DMS53 treated with DMSO at 0.1 percent for 48 hours (cell line): ENCODE data around the gene WASHC2C.
"Not testable (repeated sequence)": the region's sequence is repeated elsewhere in the genome, so short reads cannot be mapped to it uniquely, and the experiment has no call there.

Source experiments
- DNase-seq: peaks from one replicate; lab custom pipeline; 2025; ENCODE audit not compliant: unreplicated experiment; lab: John Stamatoyannopoulos, UW

The WASHC2C gene

DNA sequence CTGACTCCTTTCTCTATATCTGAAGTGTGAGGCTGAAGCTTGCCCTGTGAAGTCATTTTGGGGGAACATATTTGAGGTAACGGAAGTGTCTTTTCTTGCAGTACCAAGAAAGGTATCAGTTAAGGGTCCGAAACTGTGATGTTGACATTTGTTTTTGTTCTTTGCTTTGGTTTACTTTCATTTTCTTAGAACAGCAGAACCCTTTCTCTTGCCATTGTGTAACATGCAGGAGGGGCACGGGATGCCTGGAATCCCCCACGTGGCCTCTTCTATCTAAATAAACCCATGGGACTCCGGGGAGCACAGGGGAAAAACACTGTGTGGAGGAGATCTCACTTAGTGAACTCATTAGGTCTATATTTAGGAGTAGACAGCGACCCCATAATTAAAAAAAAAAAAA, 34.6 kb downstream of the WASHC2C start:
- DNase-seq = not testable (repeated sequence)

DNA sequence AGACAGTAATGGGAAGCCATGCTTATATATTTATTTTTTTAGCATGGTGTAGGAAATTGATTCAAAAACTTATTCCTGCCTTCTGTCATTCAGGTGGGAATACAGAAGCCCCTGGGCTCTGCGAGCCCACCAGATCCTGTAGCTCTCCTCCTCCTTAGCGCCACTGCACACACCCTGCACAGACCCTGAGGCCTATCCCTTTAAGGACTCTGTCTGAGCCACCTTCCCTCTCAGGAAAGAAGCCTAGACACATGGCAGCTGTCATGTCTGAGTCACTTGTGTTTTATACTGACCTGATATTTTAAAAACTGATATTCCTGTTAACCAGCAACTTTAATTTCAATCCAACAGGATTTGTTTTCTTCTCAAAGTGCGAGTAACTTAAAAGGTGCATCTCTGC, 36.0 kb downstream of the WASHC2C start:
- DNase-seq = not testable (repeated sequence)

DNA sequence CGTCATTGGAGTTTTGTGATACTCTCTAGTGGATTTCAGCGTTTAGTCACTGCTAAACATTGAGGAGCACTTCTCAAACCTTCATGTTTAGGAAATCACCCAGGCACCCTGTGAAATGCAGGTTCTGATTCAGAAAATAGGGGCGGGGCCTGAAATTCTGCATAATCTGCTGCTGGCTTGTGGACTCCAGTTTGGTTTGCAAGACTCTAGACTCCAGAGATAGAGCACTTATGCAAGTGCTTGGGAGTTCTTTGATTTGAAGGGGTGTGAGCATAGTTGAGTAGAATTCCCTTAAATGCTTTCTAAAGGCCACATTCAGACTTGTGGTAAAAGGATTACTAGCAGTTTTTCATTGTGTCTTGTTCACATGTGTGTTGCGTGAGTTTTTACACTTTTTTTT, 41.3 kb downstream of the WASHC2C start:
- not testable (repeated sequence) for DNase-seq

DNA sequence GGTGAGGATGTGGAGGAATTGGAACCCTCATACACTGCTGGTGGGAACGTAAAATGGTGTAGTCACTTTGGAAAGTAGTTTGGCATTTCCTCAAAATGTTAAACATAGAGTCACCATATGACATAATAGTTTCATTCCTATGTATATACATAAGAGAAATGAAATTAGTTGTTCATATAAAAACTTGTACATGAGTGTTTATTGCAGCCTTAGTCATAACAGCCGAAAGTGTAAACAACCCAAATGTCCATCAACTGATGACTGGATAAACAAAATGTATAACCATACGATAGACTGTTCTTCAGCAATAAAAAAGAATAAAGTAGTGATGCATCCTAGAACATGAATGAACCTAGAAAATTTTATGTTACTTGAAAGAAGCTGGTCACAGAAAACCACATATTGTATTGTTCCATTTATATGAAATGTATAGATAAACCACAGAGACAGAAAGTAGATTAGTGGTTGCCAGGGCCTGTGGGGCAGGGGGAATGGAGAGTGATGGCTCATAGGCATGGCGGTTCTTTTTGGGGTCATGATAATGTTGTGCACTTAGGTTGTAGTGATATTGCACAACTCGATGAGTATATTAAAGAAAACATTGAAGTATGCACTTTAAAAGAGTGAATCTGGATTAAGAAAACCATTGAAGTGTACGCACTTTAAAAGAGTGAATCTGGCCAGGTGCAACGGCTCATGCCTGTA, 44.8 kb downstream of the WASHC2C start:
- DNase-seq = not testable (repeated sequence)

DNA sequence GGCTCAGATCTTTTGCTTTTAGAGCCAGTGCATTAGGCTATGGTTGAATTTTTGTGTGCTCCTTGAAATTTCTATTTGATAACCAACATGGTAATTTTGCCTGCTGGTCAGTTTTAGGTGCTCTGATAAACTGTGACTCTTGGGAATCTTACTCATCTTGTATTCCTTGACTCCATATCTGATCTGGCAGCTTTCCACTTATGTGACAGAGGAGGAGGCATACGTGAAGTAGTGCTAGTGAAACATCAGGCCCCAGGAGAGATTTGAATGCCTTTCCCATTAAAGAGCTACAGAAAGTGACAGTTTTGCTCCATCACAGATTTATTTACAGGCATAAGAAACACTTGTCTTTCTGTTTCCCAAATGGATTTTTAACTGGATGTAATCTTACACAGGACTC, 59.2 kb downstream of the WASHC2C start:
- DNase-seq = not testable (repeated sequence)

DNA sequence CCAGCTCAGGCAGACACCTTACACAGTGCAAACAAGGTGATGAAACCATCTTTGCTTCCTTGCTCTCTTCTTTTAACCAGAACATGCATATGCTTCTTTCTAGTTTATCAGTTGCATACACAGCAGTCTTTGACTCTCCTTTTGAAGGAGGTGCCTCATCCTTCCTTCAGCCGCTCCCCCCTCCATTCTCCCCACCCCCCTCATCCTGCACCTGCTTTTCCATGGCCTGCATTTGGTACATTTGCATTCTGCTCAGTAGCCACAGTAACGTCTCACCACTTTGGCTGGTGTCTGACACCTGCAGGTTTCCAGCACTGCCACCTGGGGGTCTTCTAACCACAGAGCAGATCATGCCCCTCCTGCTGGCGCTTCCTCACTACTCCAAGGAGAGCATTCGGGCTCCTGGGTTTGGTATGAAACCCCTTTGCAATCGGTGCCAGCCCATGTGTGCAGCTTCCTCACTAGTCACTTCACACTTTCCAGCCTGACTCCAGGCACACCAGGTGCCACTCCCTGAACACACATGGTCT, 60.2 kb downstream of the WASHC2C start:
- not testable (repeated sequence) for DNase-seq

DNA sequence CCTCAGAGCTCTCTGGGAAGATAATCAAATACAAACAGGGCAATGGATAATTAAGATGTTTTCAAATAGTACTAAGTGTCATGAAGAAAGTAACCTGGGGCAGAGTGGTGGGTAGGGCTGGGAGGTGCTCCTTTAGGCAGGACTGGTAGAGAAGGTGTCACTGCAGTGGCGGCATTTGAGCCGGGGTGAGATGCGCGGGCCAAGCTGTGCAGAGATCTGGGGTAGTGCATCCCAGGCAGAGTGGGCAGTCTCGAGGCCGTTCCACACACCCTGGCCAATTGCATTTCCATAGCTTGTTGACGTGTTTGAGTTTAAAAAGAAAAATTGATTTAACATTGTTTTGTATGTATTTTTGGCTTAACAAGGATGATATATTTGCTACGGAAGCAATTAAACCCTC, 62.9 kb downstream of the WASHC2C start:
- DNase-seq = not testable (repeated sequence)

DNA sequence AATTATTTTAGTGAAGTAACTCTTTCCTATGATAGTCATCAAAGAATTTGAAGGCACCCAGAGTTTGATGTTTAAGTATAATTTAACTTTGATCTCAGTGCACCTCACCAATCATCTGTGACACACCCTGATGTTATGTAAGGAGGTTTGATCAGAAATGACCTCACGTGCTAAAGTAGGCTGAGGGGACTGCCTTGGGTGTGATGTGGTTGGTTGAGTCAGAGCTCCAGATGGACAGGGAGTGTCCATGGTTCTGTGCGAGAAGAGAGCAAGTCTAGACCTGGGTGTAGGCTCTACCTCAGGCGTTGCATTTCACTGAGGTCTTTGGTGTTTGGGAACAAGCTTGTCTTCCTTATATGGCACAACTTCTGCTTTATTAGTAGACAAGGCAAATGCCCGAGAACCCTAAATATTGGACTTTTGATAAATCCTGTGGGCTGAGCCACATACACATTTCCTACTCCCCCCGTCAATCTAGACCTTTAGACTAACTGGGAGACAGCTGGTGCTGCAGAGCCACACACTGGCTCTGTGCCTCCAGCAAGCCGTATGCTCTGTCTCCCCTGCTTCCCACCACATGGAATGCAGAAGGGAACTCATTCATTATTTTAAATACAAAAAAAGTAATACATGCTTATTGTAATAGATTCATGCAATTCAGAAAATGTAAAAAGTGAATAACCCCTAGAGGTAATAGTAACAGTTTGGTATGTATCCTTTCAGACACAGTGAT, 63.8 kb downstream of the WASHC2C start:
- not testable (repeated sequence) for DNase-seq

DNA sequence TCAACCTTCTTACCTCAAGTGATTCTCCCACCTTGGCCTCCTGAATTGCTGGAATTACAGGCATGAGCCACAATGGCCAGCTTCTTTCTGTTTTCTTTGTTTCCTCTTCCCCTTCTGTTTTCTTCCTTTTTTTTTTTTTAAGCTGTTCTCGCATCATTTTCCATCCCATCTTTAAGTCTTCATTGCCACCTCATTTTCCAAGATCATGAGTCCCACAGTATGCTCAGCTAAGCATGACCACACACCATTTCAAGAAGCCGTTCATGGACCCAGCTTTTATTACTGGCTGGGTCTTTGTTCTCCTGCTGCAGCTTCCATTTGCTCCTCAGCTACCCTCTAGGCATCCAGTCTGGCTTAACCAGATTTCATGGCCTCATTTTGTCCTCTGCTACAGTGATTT, 67.7 kb downstream of the WASHC2C start:
- DNase-seq = not testable (repeated sequence)

DNA sequence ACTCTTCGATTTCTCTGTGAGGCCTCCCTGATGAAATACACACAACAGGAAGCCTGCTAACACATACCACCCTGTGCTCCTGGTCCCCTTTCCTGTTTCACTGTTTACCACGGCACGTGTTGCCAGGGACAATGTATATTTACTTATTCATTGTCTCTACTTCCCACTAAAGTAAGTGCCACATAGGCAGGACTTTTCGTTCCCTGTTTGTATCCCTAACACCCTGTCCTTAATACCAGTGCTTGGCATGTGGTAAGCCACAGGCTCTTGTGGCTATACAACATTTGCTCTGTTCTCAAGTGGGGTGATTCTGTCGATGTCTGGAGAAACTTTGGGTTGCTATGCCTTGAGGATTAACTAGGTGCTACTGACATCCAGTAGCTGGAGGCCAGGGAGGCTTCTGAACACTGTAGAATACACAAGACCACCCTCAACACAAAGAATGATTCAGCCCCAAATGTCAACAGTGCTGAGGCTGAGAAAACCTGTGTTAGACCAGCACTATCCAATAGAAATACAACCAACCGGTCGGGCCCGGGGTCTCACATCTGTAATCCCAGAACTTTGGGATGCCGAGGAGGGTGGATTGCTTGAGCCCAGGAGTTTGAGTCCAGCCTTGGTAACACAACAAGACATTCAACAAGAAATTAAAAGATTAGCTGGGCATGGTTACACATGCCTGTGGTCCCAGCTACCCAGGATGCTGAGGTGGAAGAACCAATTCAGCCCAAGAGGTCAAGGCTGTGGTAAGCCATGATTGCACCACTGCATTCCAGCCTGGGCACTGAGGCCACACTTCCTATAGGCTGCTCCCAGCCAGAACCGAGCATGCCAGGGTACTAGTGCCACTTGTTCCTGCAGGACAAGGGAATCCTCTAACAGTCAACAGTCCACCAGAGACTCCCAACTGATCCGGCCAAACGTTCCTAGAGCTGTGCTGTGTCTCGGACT, 76.3 kb downstream of the WASHC2C start:
- DNase-seq = peak; percentile 2

DNA sequence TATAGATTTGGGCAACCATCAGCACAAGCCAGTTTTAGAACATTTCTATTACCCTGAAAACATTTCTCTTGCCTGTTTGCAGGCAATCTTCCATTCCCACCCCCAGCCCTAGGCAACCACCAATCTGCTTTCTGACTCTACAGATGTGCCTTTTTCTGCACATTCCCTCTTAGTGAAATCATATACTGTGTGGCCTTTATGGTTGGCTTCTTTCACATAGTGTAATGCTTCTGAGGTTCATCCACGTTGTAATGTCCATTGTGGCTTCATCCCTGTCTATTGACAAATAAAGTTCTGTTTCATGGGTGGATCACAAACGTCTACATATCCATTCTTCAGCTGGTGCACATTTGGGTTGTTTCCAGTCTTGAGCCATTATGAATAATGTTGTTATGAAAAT, 77.9 kb downstream of the WASHC2C start:
- not testable (repeated sequence) for DNase-seq

DNA sequence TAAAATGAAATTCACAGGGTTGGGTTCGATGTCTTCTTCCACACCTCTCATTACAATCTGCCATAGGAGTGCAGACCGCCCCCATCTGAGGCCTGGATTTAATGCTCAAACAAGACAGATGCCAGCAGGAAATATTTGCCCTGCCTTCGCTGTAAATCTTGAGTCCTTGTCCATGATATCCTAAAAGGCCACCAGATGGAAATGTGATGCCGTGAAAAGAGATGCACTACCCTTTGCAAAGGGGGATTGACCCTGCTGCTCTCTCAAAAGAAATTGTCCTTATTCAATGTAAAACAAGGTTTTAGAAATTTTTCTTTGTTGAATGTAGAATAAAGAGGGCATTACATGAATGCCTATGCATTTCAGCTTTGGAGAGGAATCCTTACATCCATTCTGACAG, 82.8 kb downstream of the WASHC2C start:
- DNase-seq = no peak

DNA sequence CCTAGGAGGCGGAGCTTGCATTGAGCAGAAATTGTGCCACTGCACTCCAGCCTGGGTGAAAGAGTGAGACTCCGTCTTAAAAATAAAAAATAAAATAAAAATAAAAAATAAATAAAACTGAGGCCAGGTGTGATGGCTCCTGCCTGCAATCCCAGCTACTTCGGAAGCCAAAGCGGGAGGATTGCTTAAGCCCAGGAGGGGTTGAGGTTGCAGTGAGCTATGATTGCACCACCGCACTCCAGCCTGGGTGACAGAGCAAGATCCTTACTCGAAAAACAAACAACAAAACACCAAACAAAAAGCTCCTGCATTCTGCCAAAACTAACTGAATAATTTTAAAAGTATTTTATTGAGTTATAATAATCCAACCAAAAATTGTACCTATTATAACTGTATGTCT, 84.0 kb downstream of the WASHC2C start:
- no peak for DNase-seq

DNA sequence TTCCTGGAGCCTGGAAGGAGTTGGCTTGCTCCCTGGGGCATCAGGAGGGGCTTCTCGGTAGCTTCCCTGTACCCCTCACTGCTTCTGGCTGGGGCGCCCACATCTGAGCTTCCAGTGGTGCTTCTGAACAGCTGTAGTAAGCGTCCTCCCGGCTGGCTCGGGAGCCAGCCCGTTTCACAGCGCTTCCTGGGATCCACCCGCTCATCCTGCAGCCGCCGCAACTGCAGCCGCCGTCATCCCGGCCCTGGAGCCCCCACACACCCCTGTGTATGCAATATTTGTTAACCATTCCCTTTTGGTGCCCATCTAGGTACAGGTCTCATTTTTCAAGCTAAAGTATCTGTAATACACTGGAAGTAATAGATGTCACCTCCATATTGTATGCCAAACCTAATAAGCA, 85.9 kb downstream of the WASHC2C start:
- DNase-seq = not testable (repeated sequence)

DNA sequence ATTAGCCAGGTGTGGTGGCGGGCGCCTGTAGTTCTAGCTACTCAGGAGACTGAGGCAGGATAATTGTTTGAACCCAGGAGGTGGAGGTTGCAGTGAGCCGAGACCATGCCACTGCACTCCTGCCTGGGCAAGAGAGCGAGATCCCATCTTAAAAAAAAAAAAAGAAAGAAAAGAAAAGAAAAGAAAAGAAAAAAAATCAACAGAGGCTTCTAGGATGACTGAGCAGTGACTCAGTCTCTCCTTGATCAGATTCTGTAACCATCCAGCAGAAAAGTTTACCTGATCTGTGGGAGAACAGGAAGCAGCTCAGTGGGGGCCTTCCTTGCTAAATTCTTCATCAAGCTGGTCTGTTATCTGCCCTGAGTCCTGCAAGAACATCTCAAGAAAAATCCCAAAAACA, 87.1 kb downstream of the WASHC2C start:
- not testable (repeated sequence) for DNase-seq

DNA sequence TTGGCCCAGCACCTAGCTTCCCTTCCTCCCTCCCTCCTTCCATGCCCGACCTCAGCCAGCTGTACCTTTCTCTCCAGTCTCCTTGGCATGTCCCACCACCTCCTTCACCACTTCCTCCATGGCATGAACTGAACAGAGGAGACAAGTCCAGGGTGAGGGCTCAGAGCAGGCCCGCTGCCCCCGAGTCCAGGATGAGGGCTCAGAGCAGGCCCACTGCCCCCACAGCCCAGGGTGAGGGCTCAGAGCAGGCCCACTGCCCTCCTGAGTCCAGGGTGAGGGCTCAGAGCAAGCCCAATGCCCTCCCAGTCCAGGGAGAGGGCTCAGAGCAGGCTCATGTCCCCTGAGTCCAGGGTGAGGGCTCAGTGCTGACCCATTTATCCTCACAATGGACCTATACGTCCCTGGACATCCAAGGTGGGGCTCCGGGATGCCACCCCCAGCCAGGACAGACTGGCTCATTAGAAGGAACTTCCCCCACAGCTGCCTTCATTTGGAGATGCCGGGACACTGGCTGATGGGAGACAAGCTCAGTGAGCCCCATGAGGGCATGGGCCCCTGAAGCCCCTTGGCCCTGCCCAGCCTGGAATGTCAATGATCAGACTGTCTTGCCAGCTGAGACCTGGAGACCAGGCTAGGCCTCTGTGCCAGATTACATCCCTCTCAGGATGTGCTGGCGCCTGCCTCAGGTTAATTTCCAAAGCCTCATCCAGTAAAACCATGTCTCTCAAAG, 90.2 kb downstream of the WASHC2C start:
- no peak for DNase-seq

DNA sequence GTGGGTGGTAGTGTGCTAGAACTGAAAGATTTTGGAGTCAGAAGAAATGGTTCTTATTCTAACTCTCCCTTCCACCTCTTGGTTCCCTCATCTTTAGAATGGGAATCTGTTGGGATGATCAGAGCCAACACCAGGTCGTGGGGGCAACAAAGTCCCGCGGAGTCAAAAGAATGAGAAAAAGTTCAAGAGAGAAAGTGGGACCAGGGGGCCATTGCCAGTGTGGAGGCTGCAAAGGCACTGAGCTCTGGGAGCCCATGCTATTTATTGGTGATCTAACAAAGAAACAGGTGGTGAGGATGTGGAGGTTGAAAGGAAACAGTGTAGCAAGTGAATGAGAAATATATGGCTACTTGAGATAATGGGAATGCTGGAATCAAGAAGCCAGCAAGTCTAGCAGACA, 90.8 kb downstream of the WASHC2C start:
- DNase-seq = no peak

DNA sequence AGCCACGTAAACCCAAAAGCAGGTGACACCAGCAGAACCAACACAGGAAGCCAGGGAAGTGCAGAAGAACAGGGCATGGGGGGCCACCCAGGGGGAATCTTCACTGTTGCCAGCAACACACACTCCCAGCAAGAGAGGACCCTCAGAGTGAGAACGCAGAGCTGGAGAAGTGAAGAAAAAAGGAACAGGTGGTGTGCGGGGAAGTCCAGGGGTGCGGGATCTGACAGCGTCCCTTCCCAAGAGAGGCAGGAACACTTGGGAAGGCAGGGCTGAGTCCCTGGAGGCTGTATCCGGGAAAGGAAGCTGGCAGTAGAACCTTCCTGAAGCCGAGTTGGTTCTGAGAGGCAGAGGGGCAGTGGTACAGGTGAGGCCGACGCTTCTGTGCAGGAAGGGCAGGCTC, 92.5 kb downstream of the WASHC2C start:
- no peak for DNase-seq

DNA sequence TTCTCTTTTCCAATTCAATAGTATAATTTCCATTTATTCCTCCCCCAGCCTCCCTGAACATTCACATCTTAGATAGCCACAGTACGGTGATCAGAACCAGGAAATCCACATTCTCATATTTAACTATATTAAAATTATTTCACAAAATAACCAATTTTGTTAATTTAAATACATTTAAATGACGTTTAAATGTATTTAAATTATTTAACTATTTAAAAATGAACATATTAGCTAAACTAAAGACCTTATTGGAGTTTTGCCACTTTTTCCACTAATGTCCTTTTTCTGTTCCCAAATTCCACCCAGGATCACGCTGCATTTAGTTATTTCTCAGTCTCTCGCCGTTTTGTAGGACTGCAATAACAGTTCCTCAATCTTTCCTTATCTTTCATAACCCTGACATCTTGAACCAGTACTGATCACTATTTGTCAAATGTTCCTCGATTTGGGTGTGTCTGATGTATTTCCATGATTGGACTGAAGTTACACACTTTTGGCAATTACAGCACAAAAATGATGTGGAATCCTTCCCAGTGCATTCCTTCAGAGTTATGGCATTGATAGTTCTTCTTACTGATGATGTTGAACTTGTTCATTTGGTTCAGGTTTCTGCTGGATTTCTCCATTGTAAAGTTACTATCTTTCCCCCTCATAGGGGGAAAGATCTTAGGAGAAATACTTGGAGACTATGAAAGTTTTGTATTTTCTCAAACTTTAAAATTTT, 93.2 kb downstream of the WASHC2C start:
- DNase-seq = not testable (repeated sequence)

DNA sequence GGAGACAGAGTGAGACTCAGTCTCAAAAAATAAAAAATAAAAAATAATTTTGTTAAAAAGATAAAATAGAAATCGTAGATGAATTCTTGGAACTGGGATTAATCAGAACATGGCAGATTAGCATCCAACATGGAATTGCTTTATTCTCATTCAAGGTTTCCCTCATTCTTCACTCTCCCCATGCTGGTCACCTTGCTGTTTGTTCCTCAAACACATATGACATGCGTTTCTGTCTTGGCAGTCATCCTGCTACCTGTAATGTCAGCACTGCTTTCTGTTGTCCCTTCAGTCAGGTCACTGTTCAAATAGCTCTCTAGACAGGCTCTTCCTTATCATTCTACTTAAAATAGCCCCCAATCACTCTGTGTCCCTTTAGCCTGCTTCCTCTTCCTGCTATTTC, 95.9 kb downstream of the WASHC2C start:
- not testable (repeated sequence) for DNase-seq
